ENCODE data around the gene TOR2A.

GRCh38 chr9:127694890-127695720 lies 40.0 kb downstream of the TOR2A start:
- TF ChIP-seq REST (IDR thresholded peaks at IDR 0.05) = no peak
- TF ChIP-seq FOXA1 (IDR thresholded peaks at IDR 0.05) = no peak
- no peak for TF ChIP-seq CTCF (IDR thresholded peaks at IDR 0.05; ENCODE audit: low read depth, low read length, missing input control)
- TF ChIP-seq RAD21 (IDR thresholded peaks at IDR 0.05) = no peak
- TF ChIP-seq ZBTB33 (IDR thresholded peaks at IDR 0.05) = no peak
- TF ChIP-seq MAX (IDR thresholded peaks at IDR 0.05) = no peak
- no peak for TF ChIP-seq ATF3 (IDR thresholded peaks at IDR 0.05)
- TF ChIP-seq YY1 (IDR thresholded peaks at IDR 0.05) = no peak
- no peak for TF ChIP-seq EGR1 (IDR thresholded peaks at IDR 0.05; ENCODE audit: low read depth in 2 of 2)
- no peak for TF ChIP-seq TAF1 (conservative IDR thresholded peaks at IDR 0.05)
- TF ChIP-seq JUND (IDR thresholded peaks at IDR 0.05) = no peak
- TF ChIP-seq RXRA (IDR thresholded peaks at IDR 0.05) = no peak

Data from liver (tissue), 3 donors.